Transverse colon (tissue), 4 donors: ENCODE results near the gene KMT2C. TPM values are rescaled to one million over a fixed set of nuclear protein-coding genes. Genes with fewer than 3 reads are reported as not detected.

Source experiments
- DNase-seq: peaks from one replicate; pipeline ENCODE4 v3.0.0-alpha.2; 2019
- H3K27ac ChIP-seq, 4 donors: fragments of 200-600 bp; sonication (generic); 2 replicates each; pipeline ENCODE4 v1.5.1; 2016 to 2018; ENCODE audit warnings: inconsistent platforms in 4 of 4
- H3K27me3 ChIP-seq: fragments of 200-600 bp; sonication (generic); 2 replicates; pipeline ENCODE4 v1.5.1; 2017; ENCODE audit warnings: inconsistent platforms
- H3K36me3 ChIP-seq, 4 donors: fragments of 200-600 bp; sonication (generic); 2 replicates each; pipeline ENCODE4 v1.5.1; 2017 to 2019; ENCODE audit warnings: inconsistent platforms in 4 of 4
- H3K4me1 ChIP-seq, 4 donors: fragments of 200-600 bp; sonication (generic); 2 replicates each; pipeline ENCODE4 v1.5.1; 2017 to 2020; ENCODE audit warnings: inconsistent platforms in 4 of 4
- H3K4me3 ChIP-seq, 4 donors: fragments of 200-600 bp; sonication (generic); 1 replicate in 1 of 4; 2 replicates in 3 of 4; pipeline versions ENCODE4 v1.5.1 to v1.6.1; 2017 to 2019; ENCODE audit warnings: inconsistent platforms in 4 of 4
- H3K9me3 ChIP-seq, 2 donors: fragments of 200-600 bp; sonication (generic); 2 replicates each; pipeline ENCODE4 v1.5.1; 2017 to 2019; ENCODE audit warnings: inconsistent platforms in 2 of 2
- CTCF ChIP-seq, 5 experiments: fragments of 200-600 bp in 3 of 5; fragments of 450-650 bp in 2 of 5; sonication (generic) in 3 of 5; IDR thresholded peaks; 1 replicate in 2 of 5; 2 replicates in 3 of 5; pipeline ENCODE4 v1.5.1; 2016 to 2017; ENCODE audit warnings: antibody characterized with exemption in 5 of 5, inconsistent platforms in 3 of 5, mild to moderate bottlenecking in 2 of 5, moderate library complexity in 1 of 5
- EP300 ChIP-seq: sonication (generic); formaldehyde crosslinking; IDR thresholded peaks from one replicate; pipeline ENCODE4 v1.6.1; 2017; ENCODE audit warnings: antibody characterized with exemption, low read depth
- POLR2A ChIP-seq: fragments of 450-650 bp; IDR thresholded peaks from one replicate; pipeline ENCODE4 v1.6.1; 2016; ENCODE audit warnings: antibody characterized with exemption, mild to moderate bottlenecking, moderate library complexity
- POLR2AphosphoS5 ChIP-seq, 3 donors: sonication (generic); formaldehyde crosslinking; IDR thresholded peaks; one replicate each; pipeline ENCODE4 v1.6.1; 2016; ENCODE audit warnings: antibody characterized with exemption in 3 of 3
- WGBS, 2 donors: methylation state at CpG; one replicate each; pipeline ENCODE4 v1.1.5; 2018; ENCODE audit warnings: low coverage in 1 of 2; 5-methylcytosine and 5-hydroxymethylcytosine counted together
- in situ Hi-C, 4 donors: fragments of 200-750 bp; cut with MboI; loops; one replicate each; pipeline versions ENCODE4 v1.15.0 to v1.15.1; 2017; ENCODE audit warnings: low sequenced_read_pairs in 3 of 4, low pct_ligation_motif_present in 1 of 4, low pct_unique_long_range_greater_than_20kb in 1 of 4
- intact Hi-C: fragments of 100-400 bp; cut with DNase I; formaldehyde crosslinking; loops from one replicate; pipeline ENCODE4 v1.15.1; 2023; ENCODE audit warnings: low total_unique reads
- total RNA-seq, 4 donors: library from RNA; depleted of rRNA; stranded (reverse); fragments of >200 nt; gene quantifications; one replicate each; pipeline ENCODE4 v1.1.0, GENCODE V29; 2016

Gene KMT2C
- total RNA-seq, 4 donors from 2014 or later: 72.6 to 99.5 (median 83.8) TPM

GRCh38 chr7:152112829-152113228 lies 323.0 kb downstream of the KMT2C start:
- no peaks in the 10 kb centered on the region for H3K4me1 ChIP-seq
- H3K27me3 ChIP-seq: no peaks in the 10 kb centered on the region
- DNase-seq: no peak
- no peak overlapping the region for H3K4me3 ChIP-seq
- no peak for TF ChIP-seq CTCF (IDR thresholded peaks at IDR 0.05)
- TF ChIP-seq EP300: no peak
- no peak for TF ChIP-seq POLR2A
- no peak for TF ChIP-seq POLR2AphosphoS5 (IDR thresholded peaks at IDR 0.05)
- intact Hi-C loops: no loop called here
- H3K9me3 ChIP-seq: no peaks in the 10 kb centered on the region
- peaks cover 0 to 15% (median 4%) of the 10 kb centered on the region in 4 donors for H3K36me3 ChIP-seq
- no peak overlapping the region for H3K27ac ChIP-seq
- in situ Hi-C loops: no loop called here

GRCh38 chr7:152108359-152108758 lies 327.4 kb downstream of the KMT2C start:
- Histone ChIP-seq H3K4me3 (no peak overlapping the region), H3K27ac (no peak overlapping the region), H3K9me3 (no peaks in the 10 kb centered on the region), H3K4me1 (no peaks in the 10 kb centered on the region), H3K27me3 (no peaks in the 10 kb centered on the region), H3K36me3 (peaks cover 0 to 11% (median 0%) of the 10 kb centered on the region in 4 donors)
- intact Hi-C loops (no loop called here), in situ Hi-C loops (no loop called here)
- TF ChIP-seq POLR2A (no peak), CTCF (IDR thresholded peaks at IDR 0.05) (no peak), EP300 (no peak), POLR2AphosphoS5 (IDR thresholded peaks at IDR 0.05) (no peak)
- no peak for DNase-seq
- 81 to 83% methylated on average over 5 to 7 of the region's 7 CpGs for WGBS, 2 donors

GRCh38 chr7:152107945-152108344 lies 327.9 kb downstream of the KMT2C start:
- in situ Hi-C loops (no loop called here), intact Hi-C loops (no loop called here)
- no peak for DNase-seq
- Histone ChIP-seq H3K27ac (no peak overlapping the region), H3K4me1 (no peaks in the 10 kb centered on the region), H3K36me3 (peaks cover 0 to 12% (median 0%) of the 10 kb centered on the region in 4 donors), H3K27me3 (no peaks in the 10 kb centered on the region), H3K9me3 (no peaks in the 10 kb centered on the region), H3K4me3 (no peak overlapping the region)
- TF ChIP-seq CTCF (IDR thresholded peaks at IDR 0.05) (no peak), POLR2A (no peak), EP300 (no peak), POLR2AphosphoS5 (IDR thresholded peaks at IDR 0.05) (no peak)
- 67 to 97% methylated on average over 1 to 17 of the region's 17 CpGs for WGBS, 2 donors

GRCh38 chr7:152106990-152107389 lies 328.8 kb downstream of the KMT2C start:
- TF ChIP-seq CTCF (IDR thresholded peaks at IDR 0.05) (no peak), POLR2A (no peak), POLR2AphosphoS5 (IDR thresholded peaks at IDR 0.05) (no peak), EP300 (no peak)
- DNase-seq: no peak
- intact Hi-C loops (no loop called here), in situ Hi-C loops (no loop called here)
- H3K27ac ChIP-seq: no peak overlapping the region
- 79 to 80% methylated on average over 3 to 4 of the region's 4 CpGs for WGBS, 2 donors
- no peaks in the 10 kb centered on the region for H3K27me3 ChIP-seq
- peaks cover 0 to 12% (median 0%) of the 10 kb centered on the region in 4 donors for H3K36me3 ChIP-seq
- H3K4me1 ChIP-seq: no peaks in the 10 kb centered on the region
- H3K9me3 ChIP-seq: no peaks in the 10 kb centered on the region
- H3K4me3 ChIP-seq: no peak overlapping the region
